ENCODE results near the gene SNX6. TPM values are rescaled to one million over a fixed set of nuclear protein-coding genes. Genes with fewer than 3 reads are reported as not detected.
"Not testable (repeated sequence)": the region's sequence is repeated elsewhere in the genome, so short reads cannot be mapped to it uniquely, and the experiment has no call there.

The SNX6 gene
- total RNA-seq, 1 experiment from 2014 or later = 69.3 TPM

DNA sequence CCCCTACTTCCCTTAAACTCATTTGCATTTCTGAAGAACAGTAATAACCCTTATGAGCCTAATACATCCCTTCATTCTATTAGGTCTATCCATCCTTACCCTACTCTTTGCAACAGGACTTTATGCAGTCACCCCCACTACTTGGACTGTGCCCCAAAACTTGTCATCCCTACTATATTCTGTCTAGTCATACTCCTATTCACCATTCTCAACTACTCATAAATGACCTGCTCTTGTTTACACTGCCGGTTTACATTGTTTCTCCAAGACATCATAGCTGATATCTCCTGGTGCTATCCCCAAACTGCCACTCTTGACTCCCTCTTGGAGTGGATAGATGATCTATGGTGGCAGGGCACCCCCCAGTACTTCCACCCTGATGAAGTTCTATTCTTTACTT lies 22.4 kb upstream of the SNX6 start:
- H4K91ac ChIP-seq (ENCODE audit: insufficient read length, low read depth, low read length); H3K9ac ChIP-seq (ENCODE audit: extremely low read depth, insufficient read length, low read length); H4K8ac ChIP-seq (replicated peaks; ENCODE audit: insufficient read length, low read depth, low read length); H3K18ac ChIP-seq (ENCODE audit: insufficient read length, low read depth, low read length); H3K27ac ChIP-seq (ENCODE audit: insufficient read length, low read depth, low read length); H3K9me3 ChIP-seq (ENCODE audit: control insufficient read depth, low read depth, low read length); H3K23ac ChIP-seq (ENCODE audit: insufficient read length, low read depth, low read length); H3K27ac Mint-ChIP-seq; H3K14ac ChIP-seq (ENCODE audit: insufficient read depth, low read length); DNase-seq; H2BK120ac ChIP-seq (ENCODE audit: low read depth, low read length, poor library complexity, severe bottlenecking); H2BK20ac ChIP-seq (ENCODE audit: low read depth, low read length, poor library complexity, severe bottlenecking); H3T11ph ChIP-seq (ENCODE audit: low read length); H3K4me1 Mint-ChIP-seq; H3K79me1 ChIP-seq (ENCODE audit: insufficient read depth, low read depth, low read length, poor library complexity, severe bottlenecking); H3K4me1 ChIP-seq (ENCODE audit: insufficient read depth, low read length); H3K9me3 Mint-ChIP-seq; H3K4me3 Mint-ChIP-seq; H3K23me2 ChIP-seq (ENCODE audit: insufficient read length, low read depth, low read length, poor library complexity, severe bottlenecking); H2AFZ ChIP-seq (ENCODE audit: low read length); H4K5ac ChIP-seq (ENCODE audit: insufficient read length, low read depth, low read length); H3K27me3 ChIP-seq (ENCODE audit: insufficient read depth, low read length); H4K20me1 ChIP-seq (ENCODE audit: control insufficient read depth, insufficient read depth, insufficient read length); H3K79me2 ChIP-seq (ENCODE audit: insufficient read depth, low read length); H3K56ac ChIP-seq (ENCODE audit: insufficient read length, low read depth, low read length); H3K4ac ChIP-seq (ENCODE audit: low read depth, low read length); H2AK5ac ChIP-seq (ENCODE audit: insufficient read length, low read length); H3K4me2 ChIP-seq (ENCODE audit: insufficient read depth, insufficient read length, low read length); H2BK15ac ChIP-seq (ENCODE audit: low read depth, low read length); H2BK12ac ChIP-seq (ENCODE audit: insufficient read length, low read depth, low read length); H2BK5ac ChIP-seq (ENCODE audit: insufficient read length, low read length); H3K36me3 Mint-ChIP-seq (ENCODE audit: insufficient read depth in 1 of 3, low read depth in 3 of 3); H3K27me3 Mint-ChIP-seq (ENCODE audit: low read depth): not testable (repeated sequence)
- no CpG with 5 or more reads among the region's 1 CpG for WGBS (ENCODE audit: extremely low coverage, insufficient read length, low lambda C conversion rate)

All from H9 (cell line).